ENCODE results near the gene MECR.
"Not testable (repeated sequence)": the region's sequence is repeated elsewhere in the genome, so short reads cannot be mapped to it uniquely, and the experiment has no call there.

Gene MECR

DNA sequence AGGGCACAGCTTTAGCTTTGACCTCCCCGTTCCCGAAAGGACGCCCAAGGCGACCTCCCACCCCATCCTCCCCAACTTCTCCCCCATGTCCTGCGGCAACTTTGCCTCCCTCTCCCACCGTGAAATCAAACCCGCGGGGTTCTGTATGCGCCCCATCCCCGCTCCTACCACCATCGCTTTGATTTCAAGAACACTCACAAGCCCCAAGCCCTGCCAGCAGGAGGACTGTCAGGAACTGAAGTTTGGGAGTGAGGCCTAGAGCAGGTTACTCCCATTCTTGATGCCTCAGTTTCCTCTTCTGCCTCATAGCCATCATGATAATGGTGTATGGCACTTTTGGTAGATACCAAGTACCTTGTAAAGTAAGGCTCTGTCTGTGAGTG lies 7.9 kb upstream of the MECR start:
- intact Hi-C loops (cut with DNase I), result loop anchor here (2.0 to 10.0 kb wide), 4 partner anchors 849 to 1536 kb away; no protein-coding TSS in a partner anchor
- peak in 1 of 10 donors; percentile 64 for DNase-seq

DNA sequence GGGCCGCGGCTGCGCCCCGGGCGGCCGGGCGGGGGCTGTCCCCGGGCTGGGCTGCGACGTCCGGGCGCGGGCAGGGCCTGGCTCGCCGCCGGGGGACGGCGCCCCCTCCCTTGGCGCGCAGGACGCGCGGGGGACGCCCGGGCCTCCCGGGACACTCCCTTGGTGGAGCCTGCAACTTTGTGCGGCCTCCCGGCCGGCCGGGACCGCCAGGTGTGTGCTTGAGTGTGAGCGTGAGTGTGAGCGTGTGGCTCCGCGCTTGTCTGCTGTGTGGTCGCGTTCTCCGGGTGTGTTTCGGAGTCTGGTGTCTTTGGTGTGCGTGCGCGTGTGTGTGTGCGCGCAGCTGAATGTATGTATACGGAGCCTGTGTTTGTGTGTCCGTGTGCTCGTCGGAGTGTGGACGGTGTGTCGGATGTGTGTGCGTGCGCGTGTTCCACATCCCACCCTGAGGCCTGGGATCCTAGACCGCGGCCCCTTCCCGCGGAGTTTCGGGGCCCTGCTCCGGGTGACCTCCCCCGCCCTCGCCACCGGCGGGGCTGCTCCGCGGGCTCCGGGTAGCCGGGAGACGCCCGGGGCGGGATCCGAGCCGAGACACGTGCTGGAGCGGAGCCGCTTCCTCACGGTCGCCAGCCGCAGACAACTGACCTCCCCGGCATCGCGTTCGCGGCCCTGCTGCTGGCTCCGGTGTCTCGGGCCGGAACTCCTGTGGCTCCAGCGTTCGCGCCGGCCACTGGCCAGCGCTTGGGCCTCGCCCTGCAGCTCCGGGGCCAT lies 7.3 kb upstream of the MECR start:
- peak in 3 of 10 donors; percentile 31 to 87 (median 79) for DNase-seq
- intact Hi-C loops (cut with DNase I), result loop anchor here (2.0 to 10.0 kb wide), 5 partner anchors 849 to 1537 kb away; no protein-coding TSS in a partner anchor

DNA sequence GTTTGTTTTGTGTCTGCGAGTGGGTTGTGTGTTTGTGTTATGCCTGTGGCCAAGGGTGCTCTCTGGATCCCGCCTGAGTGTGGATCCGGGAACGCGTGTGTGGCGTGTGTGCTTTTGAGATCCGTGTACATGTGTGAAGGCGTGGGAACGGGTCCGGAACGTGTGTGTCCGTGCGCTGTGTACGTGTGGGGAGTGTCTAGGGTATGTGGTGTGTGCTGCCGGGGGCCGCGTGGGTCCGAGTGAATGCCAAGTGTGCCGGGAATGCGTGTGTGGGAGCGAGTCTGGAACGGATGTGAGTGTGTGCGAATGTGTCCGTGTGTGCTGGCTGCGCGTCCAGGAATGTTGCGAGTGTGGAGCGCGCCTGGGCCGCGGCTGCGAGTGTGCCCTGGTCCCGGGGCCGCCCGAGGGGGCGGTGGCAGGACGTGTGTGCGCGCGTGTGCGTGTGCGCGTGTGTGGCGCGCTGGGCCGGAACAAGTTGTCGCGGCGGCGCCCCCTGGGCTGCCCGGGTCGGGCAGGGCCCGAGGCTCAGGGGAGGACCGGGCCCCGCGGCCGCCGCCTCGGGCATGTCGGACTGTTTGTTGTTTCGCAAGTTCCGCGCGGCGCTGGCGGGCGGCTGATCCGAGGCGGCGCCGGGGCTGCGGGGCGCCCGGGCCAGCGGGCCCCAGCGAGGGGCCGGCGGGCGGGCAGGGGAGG lies 6.5 kb upstream of the MECR start:
- peak in 3 of 10 donors; percentile 23 to 88 (median 81) for DNase-seq
- intact Hi-C loops (cut with DNase I), result loop anchor here (2.0 to 10.0 kb wide), 4 partner anchors 850 to 1538 kb away; no protein-coding TSS in a partner anchor

DNA sequence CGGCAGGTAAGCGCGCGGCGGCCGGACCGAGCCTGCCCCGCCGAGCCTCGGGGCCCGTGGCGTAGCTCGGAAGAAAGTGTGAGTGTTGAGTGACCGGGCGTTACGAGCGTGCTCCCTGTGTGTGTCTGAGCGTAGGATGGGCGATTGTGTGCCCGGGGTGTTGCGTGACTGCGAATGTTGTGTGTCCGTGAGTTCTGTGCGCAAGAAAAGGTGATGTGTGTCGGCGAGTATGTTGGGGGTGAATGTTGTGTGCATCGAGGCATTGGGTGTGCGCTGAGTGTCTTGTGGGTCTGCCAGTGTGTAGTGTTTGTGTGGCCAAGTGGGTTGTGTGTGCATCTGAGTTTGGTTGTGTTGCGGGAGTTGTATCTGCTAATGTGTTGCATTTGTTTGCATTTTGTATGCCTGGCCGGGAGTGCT lies 6.0 kb upstream of the MECR start:
- no peak for DNase-seq
- intact Hi-C loops (cut with DNase I), result loop anchor here (2.0 to 10.0 kb wide), 4 partner anchors 851 to 1538 kb away; no protein-coding TSS in a partner anchor

DNA sequence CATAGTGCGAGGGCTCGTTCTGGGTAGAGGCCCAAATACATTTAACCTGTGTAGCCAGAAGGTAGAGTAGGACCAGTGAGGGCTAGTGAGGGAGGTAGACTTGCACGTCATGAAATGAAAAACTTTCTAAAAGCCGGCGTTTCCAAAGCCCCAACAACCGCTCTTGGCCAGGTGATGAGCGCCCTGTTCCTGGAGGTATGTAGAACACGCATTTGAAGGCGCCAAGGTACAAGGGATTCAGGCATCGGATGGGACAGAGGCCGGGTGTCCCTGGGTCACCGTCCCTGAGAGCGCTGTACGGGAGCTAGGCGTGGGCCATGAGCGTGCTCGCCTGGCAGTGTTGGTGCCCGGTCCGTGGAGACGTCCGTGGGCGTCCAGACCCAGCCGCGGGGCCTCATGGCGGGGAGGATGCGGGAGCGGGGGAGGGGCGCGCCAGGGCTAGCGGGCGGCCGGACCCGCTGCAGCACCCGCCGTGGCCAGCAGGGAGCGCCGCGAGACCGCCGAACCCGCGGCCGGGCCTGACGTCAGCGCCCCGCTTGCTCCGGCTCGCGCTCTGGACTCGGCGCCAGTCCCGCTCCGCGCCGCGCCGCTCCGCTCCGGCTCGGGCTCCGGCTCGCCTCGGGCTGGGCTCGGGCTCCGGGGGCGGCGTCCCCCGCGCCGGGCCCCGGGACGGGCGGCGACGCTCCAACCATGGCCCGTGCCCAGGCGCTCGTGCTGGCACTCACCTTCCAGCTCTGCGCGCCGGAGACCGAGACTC lies 5.4 kb upstream of the MECR start, which contains the start of gene PTPRU:
Gene PTPRU, plus strand, starts transcription at position 568 of the 757 bp plus-strand sequence. Its CDS starts 123 bp downstream, at position 691.
- intact Hi-C loops (cut with DNase I), result loop anchor here (2.0 to 10.0 kb wide), 4 partner anchors 851 to 1539 kb away; no protein-coding TSS in a partner anchor
- peak; percentile 62 to 97 (median 79) for DNase-seq

DNA sequence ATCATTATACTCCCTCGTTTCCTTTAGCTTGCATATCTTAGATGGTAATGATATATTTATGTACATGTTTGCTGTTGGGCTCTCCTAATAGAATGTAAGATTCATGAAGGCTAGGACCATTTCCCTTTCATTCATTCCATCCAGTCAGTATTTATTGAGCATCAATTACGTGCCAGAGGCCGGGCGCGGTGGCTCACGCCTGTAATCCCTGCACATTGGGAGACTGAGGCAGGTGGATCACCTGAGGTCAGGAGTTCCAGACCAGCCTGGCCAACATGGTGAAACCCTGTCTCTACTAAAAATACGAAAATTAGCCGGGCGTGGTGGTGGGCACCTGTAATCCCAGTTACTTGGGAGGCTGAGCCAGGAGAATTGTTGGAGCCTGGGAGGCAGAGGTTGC lies 4.1 kb upstream of the MECR start:
- not testable (repeated sequence) for DNase-seq
- intact Hi-C loops (cut with DNase I), result loop anchor here (5.0 to 10.0 kb wide), 3 partner anchors 852 to 1540 kb away; no protein-coding TSS in a partner anchor

DNA sequence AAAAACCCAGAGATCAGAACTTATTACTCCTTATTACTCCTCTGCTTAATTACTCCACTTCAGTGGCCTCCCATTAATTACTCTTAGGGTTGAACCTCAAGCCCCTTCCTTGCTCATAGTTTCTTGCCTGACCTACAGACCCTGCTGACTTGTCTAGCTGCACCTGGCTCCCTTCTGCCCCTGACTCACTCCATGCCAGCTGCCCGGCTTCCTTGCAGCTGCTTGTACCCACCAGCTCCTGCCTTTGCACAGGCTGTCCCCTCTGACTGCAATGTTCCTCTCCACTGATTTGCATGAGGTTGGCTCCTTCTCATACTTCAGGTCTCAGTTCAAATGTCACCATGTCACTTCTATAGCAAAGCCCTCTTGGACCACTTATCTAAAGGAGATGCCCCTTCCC lies 3.7 kb upstream of the MECR start:
- intact Hi-C loops (cut with DNase I), result loop anchor here (10.0 kb wide), 1 partner anchor 1540 kb away; no protein-coding TSS in a partner anchor
- DNase-seq, result peak in 1 of 10 donors; percentile 49

DNA sequence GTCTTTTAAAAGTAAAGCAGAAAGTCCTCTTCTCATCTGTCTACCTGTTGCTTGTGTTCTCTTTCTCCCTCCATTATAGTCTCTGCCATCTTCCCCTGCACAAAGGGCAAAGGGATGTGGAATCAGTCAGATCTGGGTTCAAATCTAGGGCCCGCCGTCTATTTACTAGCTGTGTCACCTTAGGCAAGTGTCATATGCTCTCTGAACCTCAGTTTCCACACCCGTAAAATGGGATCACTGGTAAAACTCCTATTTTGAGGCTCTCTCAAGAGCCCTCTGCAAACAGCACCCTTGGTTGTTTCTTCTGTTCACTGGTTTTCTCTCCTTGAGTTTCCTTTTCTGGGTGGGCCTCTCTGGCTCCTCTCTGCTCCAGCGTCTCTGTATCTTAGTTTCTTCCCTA lies 3.0 kb upstream of the MECR start:
- DNase-seq, result no peak
- intact Hi-C loops (cut with DNase I), result loop anchor here (10.0 kb wide), 1 partner anchor 1541 kb away; no protein-coding TSS in a partner anchor

DNA sequence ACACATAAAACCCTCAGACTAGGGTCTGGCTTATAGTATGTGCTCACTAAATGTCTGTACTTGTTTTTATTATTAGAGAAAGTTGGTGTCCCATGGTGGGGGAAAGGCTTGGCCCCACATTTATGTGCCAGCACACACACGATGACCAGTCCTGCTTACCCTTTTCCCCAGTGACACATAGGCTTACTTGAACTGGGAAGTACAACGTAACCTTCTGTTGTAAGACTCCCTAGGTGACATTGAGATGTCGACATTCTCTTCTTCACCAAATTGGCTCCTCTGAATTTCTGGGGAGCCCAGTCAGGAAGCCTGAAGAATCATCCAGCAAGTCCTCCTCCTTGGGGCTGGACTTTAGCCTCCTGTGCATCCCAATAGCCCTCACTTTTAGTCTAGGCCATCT lies 1.7 kb upstream of the MECR start:
- intact Hi-C loops (cut with DNase I), result loop anchor here (10.0 kb wide), 1 partner anchor 1542 kb away; no protein-coding TSS in a partner anchor
- no peak for DNase-seq

DNA sequence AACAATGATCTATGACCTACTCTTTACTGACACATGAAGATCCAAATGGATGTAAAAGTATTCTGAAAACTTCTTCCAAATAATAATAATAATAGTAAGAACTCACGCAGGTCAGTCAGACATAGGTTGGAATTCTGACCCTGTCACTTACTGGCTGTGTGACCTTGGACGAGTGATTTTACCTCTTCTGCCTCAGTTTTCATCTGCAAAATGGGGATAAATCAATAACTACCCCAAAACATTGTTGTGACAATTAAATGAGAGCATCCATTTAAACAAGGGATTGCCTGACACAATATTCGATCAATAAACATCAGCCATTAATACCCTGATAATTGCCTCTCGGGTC lies 556 bp downstream of the MECR start:
- intact Hi-C loops (cut with DNase I), result loop anchor here (10.0 kb wide), 1 partner anchor 1545 kb away; no protein-coding TSS in a partner anchor
- no peak for DNase-seq

DNA sequence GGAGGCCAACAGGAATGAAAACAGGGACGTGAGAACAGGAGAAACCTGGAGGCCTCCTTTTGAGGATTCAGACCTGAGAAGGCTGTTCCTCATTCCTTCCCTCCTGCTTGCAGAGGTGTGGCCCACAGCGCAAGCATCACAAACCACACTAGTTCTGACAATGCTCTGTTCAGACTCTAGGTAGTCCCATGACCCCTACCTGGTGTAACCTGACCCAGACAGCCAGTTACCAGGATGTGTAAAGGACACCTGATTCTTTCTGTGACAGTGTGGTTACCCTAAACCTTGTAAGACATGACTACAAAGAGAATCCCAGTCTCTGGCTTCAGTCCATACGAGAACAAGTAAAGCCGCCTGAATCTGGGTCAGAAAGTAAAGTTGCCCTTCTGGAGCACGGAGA lies 3.2 kb downstream of the MECR start:
- intact Hi-C loops (cut with DNase I), result no loop called here
- peak in 1 of 10 donors; percentile 9 for DNase-seq

DNA sequence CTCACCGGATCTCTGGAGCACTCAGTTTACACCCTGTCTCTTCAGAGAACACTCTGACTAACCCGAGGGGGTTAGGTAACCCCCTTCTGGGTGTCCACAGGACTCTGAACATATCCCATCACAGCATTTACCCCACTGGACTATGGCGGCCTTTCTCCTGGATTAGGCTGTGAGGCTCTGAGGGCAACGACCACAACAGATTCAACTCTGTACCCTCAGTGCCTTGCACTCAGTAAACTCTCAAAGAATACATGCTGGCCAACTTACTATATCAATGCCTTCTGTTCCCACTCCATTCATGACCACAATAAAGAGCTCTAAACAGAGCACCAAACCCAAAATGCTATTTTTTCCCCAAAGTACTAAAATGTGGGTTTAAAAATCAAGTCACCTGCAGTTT lies 5.4 kb downstream of the MECR start:
- intact Hi-C loops (cut with DNase I), result no loop called here
- DNase-seq, result no peak

DNA sequence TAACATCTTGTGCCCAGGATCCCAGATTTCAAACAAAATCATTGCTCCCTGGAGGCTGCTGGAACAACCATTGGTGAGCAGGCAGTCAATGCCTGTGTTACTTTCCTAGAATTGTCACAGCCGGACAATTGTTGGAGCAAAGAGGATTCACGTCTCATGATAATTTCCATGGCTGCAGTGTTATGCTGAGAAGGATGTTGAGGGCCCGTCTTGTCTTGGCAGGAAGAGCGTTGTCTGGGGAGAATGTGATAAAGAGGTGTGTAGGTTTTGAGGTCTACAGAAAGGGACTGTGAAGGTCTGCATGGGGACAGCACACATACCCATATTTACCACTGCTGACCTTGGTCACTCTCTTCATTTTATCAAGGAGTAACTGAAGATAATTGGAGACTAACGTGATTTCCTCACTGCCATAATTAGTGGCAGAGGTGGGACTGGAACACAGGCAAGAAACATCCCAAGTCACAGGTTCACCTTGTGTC lies 6.3 kb downstream of the MECR start:
- intact Hi-C loops (cut with DNase I), result no loop called here
- no peak for DNase-seq

DNA sequence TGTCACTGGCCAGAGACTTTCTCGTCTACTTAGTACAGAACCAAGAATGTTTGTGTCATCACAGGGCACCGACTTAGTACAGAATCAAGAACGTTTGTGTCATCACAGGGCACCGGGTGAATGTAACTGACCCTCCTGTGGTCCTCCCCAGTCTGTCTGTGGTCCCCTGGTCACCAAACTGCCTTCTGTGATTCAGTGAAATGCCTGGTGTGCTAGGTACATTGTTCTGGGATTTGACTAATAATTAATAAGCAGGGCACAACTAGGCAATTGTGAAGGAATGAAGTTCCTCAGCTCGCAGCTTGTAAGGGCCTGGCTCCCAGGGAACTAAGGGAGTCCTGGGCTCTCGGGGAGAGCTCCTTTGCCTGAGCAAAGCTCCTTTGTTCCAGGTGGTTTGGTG lies 7.2 kb downstream of the MECR start:
- no peak for DNase-seq
- intact Hi-C loops (cut with DNase I), result no loop called here

DNA sequence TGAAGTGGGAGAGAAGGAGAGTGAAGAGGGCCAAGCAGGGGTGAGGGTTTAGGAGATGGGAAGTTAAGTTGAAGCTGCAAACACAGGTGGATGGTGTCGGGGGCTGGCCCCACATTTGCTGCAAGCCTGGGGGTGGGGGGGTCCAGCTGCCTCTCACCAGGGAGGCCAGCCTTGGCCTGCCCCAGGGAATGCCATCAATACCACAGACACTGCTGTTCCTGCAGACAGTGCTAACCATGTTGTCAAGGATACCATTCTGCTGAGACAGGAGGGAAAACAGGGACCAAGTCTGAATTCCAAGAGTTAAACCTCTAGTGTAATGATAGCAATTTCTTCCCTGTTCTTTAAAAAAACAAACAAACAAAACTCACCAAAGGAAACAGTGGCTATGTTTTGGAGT lies 8.0 kb downstream of the MECR start:
- intact Hi-C loops (cut with DNase I), result no loop called here
- DNase-seq, result no peak

DNA sequence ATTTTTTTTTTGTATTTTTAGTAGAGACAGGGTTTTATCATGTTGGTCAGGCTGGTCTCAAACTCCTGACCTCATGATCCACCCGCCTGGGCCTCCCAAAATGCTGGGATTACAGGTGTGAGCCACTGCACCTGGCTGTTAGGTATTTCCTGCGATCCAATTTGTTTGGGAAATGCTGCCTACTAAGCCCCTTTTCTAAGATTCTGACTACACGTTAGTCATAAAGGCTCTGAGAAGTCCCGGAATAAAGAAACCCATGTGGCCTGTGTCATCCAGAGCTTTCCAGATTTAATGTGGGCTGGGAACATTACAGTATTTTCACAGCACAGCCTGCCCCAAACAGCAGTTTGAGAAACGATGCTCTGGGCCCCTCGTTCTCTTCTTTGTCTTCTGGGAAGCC lies 8.5 kb downstream of the MECR start:
- DNase-seq; intact Hi-C loops (cut with DNase I): not testable (repeated sequence)

DNA sequence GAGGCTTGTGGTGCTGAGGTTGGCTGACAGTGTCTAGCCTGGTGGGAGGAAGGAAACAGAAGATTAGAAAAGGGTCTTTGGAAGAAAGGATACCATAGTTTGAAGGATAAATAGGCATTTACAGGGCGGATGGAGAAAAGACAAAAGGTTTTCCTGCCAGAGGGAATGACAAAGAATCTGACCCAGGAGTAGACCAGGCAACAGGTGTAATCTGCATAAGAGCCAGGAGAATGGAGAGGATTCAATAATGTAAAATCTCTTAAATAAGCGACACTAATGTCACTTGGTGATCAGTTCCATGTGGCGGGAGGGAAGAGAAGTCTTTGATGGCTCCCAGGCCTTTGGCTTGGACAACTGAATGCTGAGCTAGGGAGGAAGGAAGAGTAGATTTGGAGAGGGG lies 9.4 kb downstream of the MECR start:
- intact Hi-C loops (cut with DNase I), result no loop called here
- no peak for DNase-seq

DNA sequence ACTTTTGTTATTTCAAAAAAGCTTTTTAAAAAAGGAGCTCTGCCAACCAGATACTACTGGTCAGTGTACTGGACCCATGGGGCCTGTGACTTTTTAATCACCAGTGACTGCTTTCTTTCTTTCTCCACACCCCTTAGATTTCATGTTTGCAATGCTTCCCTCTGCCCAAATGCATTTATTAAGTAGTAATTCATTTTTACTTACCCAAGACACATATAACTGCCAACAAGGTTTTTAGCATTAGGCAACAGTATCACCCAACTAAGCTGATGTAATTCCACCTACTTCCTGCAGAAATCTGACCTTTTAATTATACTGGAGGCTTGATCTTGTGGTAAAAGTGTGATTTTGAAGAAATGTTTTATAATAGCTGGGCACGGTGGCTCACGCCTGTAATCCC lies 12.5 kb downstream of the MECR start:
- intact Hi-C loops (cut with DNase I), result no loop called here
- DNase-seq, result no peak

DNA sequence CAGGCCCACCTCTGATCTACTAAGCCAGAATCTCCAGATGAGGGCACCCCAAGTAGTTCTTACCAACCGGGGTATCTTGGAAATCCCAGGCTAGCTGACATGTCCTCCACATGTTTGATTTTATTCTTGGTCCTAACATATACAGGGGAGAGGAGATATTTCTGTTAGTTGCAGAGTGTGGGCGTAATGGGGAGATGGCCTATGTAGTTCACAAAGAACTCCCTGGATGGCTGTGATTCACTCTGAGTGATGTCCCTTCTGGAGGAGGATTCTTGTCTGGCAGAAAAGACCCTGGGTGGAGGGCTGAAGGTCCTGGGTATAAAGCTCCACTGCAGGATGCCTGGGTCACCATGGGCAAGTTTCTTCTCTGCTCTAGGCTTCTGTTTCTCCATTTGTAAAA lies 13.1 kb downstream of the MECR start:
- DNase-seq, result no peak
- intact Hi-C loops (cut with DNase I), result no loop called here

DNA sequence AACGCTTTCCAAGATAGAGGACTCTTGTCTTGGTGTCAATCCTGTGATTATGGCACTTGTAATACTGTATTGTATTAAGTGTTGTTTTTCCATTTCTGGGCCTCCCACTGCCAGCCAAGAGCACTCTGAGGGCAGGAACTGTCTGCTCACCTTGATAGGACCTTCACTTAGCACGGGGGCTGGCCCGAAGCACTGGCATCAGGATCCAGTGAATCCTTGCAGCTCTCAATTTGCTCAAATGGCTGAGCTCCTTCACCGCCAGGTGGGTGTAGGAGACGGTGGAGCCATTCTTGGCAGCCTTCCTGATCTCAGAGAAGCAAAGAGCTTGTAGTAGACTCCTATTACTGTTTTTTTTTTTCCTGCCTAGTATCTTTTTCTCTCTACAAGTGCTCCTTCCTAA lies 17.7 kb downstream of the MECR start:
- intact Hi-C loops (cut with DNase I), result no loop called here
- peak in 6 of 10 donors; percentile 27 to 93 (median 56) for DNase-seq

All from posterior cingulate gyrus (tissue), 11 donors.